K562 (cell line): ENCODE measurements around the gene MARCHF7. TPM values are rescaled to one million over a fixed set of nuclear protein-coding genes. Genes with fewer than 3 reads are reported as not detected.

ENCODE experiments used
- ATAC-seq: fragments of 200-7000 bp; cut with Tn5 transposase; 3 replicates; pipeline ENCODE4 v1.9.1; 2020; ENCODE audit warnings: moderate library complexity
- BruUV-seq: library from RNA; stranded (reverse); fragments of 400-500 nt; replicated peaks from 2 replicates; lab custom pipeline; 2021; lab: Mats Ljungman, UMichigan
- CTCF ChIA-PET: fragments of 300-600 bp; formaldehyde crosslinking; extraction: SDS; loops from one replicate; lab custom pipeline; 2021; ENCODE audit warnings: low intra/inter-chr PET ratio; lab: Yijun Ruan, JAX
- POLR2A ChIA-PET: fragments of 300-600, 350-650 bp; sonication (Branson Sonifier 250); formaldehyde crosslinking; extraction: SDS; loops from one replicate; lab custom pipeline; 2021; ENCODE audit warnings: antibody characterized with exemption, inconsistent platforms; lab: Yijun Ruan, JAX
- DNase-seq, 4 experiments: peaks; one replicate each; pipeline versions ENCODE4 v3.0.0 to v3.0.0-alpha.2; 2011 to 2018; ENCODE audit warnings: low spot score in 3 of 4, mixed read lengths in 3 of 4; ENCODE audit errors: extremely low read depth in 1 of 4
- FAIRE-seq: peaks from 2 replicates; lab custom pipeline; 2011; peaks lifted over from hg19 to GRCh38; lab: Jason Lieb, UNC
- H2AFZ ChIP-seq: 2 replicates; pipeline ENCODE4 v1.6.0; 2011; ENCODE audit warnings: low read depth, low read length, control low read depth, inconsistent platforms
- H3K27ac ChIP-seq: fragments of 200-600 bp; 3 replicates; pipeline ENCODE4 v1.8.0; 2011; ENCODE audit warnings: low read depth, mild to moderate bottlenecking, control low read depth, inconsistent platforms, low read length, moderate library complexity, mixed read lengths; ENCODE audit errors: extremely low read depth
- H3K27me3 ChIP-seq, 2 experiments: fragments of 300-600 bp in 1 of 2; 2 replicates in 1 of 2; 3 replicates in 1 of 2; pipeline versions ENCODE4 v1.6.0 to v1.8.0; 2011; ENCODE audit warnings: inconsistent platforms in 2 of 2, low read length in 2 of 2, mild to moderate bottlenecking in 1 of 2, mixed read lengths in 1 of 2, moderate library complexity in 1 of 2; ENCODE audit not compliant: control insufficient read depth in 2 of 2, insufficient read depth in 2 of 2
- H3K36me3 ChIP-seq: fragments of 300-600 bp; 3 replicates; pipeline ENCODE4 v1.8.0; 2011; ENCODE audit warnings: mild to moderate bottlenecking, low read length, inconsistent platforms; ENCODE audit not compliant: control insufficient read depth, insufficient read depth
- H3K4me1 ChIP-seq, 2 experiments: fragments of 200-600 bp in 1 of 2; replicated peaks in 1 of 2; 2 replicates in 1 of 2; 3 replicates in 1 of 2; pipeline versions ENCODE4 v1.5.1 to v1.8.0; 2011; ENCODE audit warnings: inconsistent platforms in 2 of 2, low read length in 2 of 2, mild to moderate bottlenecking in 1 of 2, mixed read lengths in 1 of 2, moderate library complexity in 1 of 2; ENCODE audit not compliant: control insufficient read depth in 2 of 2, insufficient read depth in 2 of 2
- H3K4me2 ChIP-seq: 2 replicates; pipeline ENCODE4 v1.6.1; 2011; ENCODE audit warnings: low read length, control low read depth, inconsistent platforms, mixed read lengths; ENCODE audit not compliant: insufficient read depth
- H3K4me3 ChIP-seq: fragments of 200-600 bp; sonication (generic), shearing (Covaris generic); 2 replicates; pipeline ENCODE4 v1.5.1; 2016; ENCODE audit warnings: control low read depth, inconsistent platforms
- H3K79me2 ChIP-seq: fragments of 200-600 bp; 3 replicates; pipeline ENCODE4 v1.8.0; 2011; ENCODE audit warnings: low read length, inconsistent platforms; ENCODE audit not compliant: control insufficient read depth, insufficient read depth
- H3K9ac ChIP-seq, 2 experiments: 2 replicates each; pipeline versions ENCODE4 v1.6.0 to v1.6.1; 2011; ENCODE audit warnings: low read depth in 2 of 2, low read length in 2 of 2, control low read depth in 1 of 2, inconsistent platforms in 1 of 2, mild to moderate bottlenecking in 1 of 2, mixed read lengths in 1 of 2; ENCODE audit not compliant: insufficient read depth in 1 of 2
- H3K9me1 ChIP-seq: one replicate; pipeline ENCODE4 v1.6.0; 2011; ENCODE audit warnings: inconsistent platforms, mild to moderate bottlenecking, low read length, moderate library complexity; ENCODE audit not compliant: control insufficient read depth, insufficient read depth
- H3K9me3 ChIP-seq: replicated peaks from 2 replicates; pipeline ENCODE4 v1.5.1; 2011; ENCODE audit warnings: low read depth, low read length, inconsistent platforms; ENCODE audit not compliant: control insufficient read depth, insufficient read depth
- H4K20me1 ChIP-seq: replicated peaks from 2 replicates; pipeline ENCODE4 v1.6.1; 2011; ENCODE audit warnings: low read length, inconsistent platforms, mixed read lengths; ENCODE audit not compliant: control insufficient read depth, insufficient read depth
- EP300 ChIP-seq: IDR thresholded peaks from 2 replicates; pipeline ENCODE4 v1.6.1; 2012; ENCODE audit warnings: low read length, improper control_type of control experiment
- EP400 ChIP-seq: fragments of 450-650 bp; IDR thresholded peaks from 2 replicates; pipeline ENCODE4 v1.6.1; 2017; ENCODE audit warnings: antibody characterized with exemption, mild to moderate bottlenecking, moderate library complexity
- FOXK1 ChIP-seq: sonication (generic); formaldehyde crosslinking; IDR thresholded peaks from 2 replicates; pipeline ENCODE4 v1.8.0; 2022; ENCODE audit warnings: missing genetic modification reagents, mild to moderate bottlenecking, borderline replicate concordance
- HNRNPK ChIP-seq: fragments of 200-400 bp; formaldehyde crosslinking; IDR thresholded peaks from one replicate; pipeline ENCODE4 v1.6.1; 2018; ENCODE audit warnings: mild to moderate bottlenecking, low read depth, low read length; ENCODE audit not compliant: poor library complexity, severe bottlenecking
- IRF1 ChIP-seq: sonication (generic); formaldehyde crosslinking; IDR thresholded peaks from 2 replicates; pipeline ENCODE4 v1.8.0; 2022; ENCODE audit warnings: missing genetic modification reagents, mild to moderate bottlenecking, borderline replicate concordance
- NFE2 ChIP-seq: IDR thresholded peaks from 2 replicates; pipeline ENCODE4 v1.6.1; 2014; ENCODE audit warnings: antibody characterized with exemption, low read depth
- POLR2A ChIP-seq: fragments of 450-650 bp; conservative IDR thresholded peaks from 2 replicates; pipeline ENCODE4 v1.6.1; 2016
- PPARD ChIP-seq: fragments of 250-450 bp; sonication (Bioruptor Pico); IDR thresholded peaks from 2 replicates; pipeline ENCODE4 v1.8.0; 2022; ENCODE audit warnings: inconsistent platforms, mild to moderate bottlenecking, moderate library complexity
- RFX1 ChIP-seq: fragments of 450-650 bp; IDR thresholded peaks from 2 replicates; pipeline ENCODE4 v1.6.1; 2016; ENCODE audit warnings: mild to moderate bottlenecking, moderate library complexity
- STAT5B ChIP-seq: fragments of 250-450 bp; sonication (Bioruptor Pico); IDR thresholded peaks from 2 replicates; pipeline ENCODE4 v1.8.0; 2021; ENCODE audit warnings: mild to moderate bottlenecking, inconsistent platforms
- ZBTB17 ChIP-seq: fragments of 450-650 bp; formaldehyde crosslinking; IDR thresholded peaks from 2 replicates; pipeline ENCODE4 v1.4.0; 2020; ENCODE audit warnings: mild to moderate bottlenecking
- ZNF121 ChIP-seq: sonication (generic); formaldehyde crosslinking; conservative IDR thresholded peaks from 2 replicates; pipeline ENCODE4 v1.8.0; 2022; ENCODE audit warnings: missing genetic modification reagents
- ZNF57 ChIP-seq: fragments of 450-650 bp; formaldehyde crosslinking; IDR thresholded peaks from 2 replicates; pipeline ENCODE4 v1.4.0; 2020; ENCODE audit warnings: mild to moderate bottlenecking, moderate library complexity
- ZNF75A ChIP-seq: fragments of 450-650 bp; formaldehyde crosslinking; IDR thresholded peaks from 2 replicates; pipeline ENCODE4 v1.4.0; 2020; ENCODE audit warnings: mild to moderate bottlenecking
- WGBS: fragments of 100-300 bp; shearing (Covaris generic); methylation state at CpG from one replicate; pipeline ENCODE4 v1.1.6; 2016; ENCODE audit warnings: low coverage, mixed read lengths; ENCODE audit not compliant: insufficient coverage; ENCODE audit errors: missing lambda C conversion rate; 5-methylcytosine and 5-hydroxymethylcytosine counted together
- in situ Hi-C: fragments of 300-500 bp; cut with MboI; formaldehyde crosslinking; loops from 4 replicates; pipeline ENCODE4 v1.15.0; 2018; ENCODE audit warnings: inconsistent platforms, mixed read lengths
- intact Hi-C: fragments of 100-400 bp; cut with micrococcal nuclease; formaldehyde crosslinking; loops from 2 replicates; pipeline ENCODE4 v1.14.2; 2022
- polyA plus RNA-seq, 8 experiments: library from polyadenylated mRNA; depleted of rRNA in 4 of 8; stranded (reverse) in 5 of 8; unstranded in 3 of 8; fragments of >200 nt; fragmentation: Nextera tagmentation in 2 of 8; fragmentation: Illumina TruSeq in 1 of 8; extraction: Ambion mirVana in 2 of 8; extraction: Trizol in 1 of 8; gene quantifications; 2 replicates each; pipeline versions ENCODE4 v1.2.1 to v1.2.3, GENCODE V29; 2011 to 2014; ENCODE audit warnings: inconsistent platforms in 1 of 8, missing spikeins in 1 of 8
- total RNA-seq, 7 experiments: library from RNA; depleted of rRNA in 6 of 7; stranded (reverse); fragments of >200 nt in 6 of 7; fragmentation: Illumina TruSeq in 2 of 7; extraction: Trizol in 2 of 7; gene quantifications; 2 replicates each; pipeline versions ENCODE4 v1.2.1 to v1.2.3, GENCODE V29; 2011 to 2021; ENCODE audit warnings: low replicate concordance in 1 of 7

MARCHF7 gene
- total and polyA plus RNA-seq, 9 of the 15 experiments (the other 6 are each of a cell fraction or from before 2014, with no cell fraction given): 58.2 to 137 (median 86.7) TPM

- WGBS: 0% methylated on average over 1 of the region's 1 CpG
- intact Hi-C loops: no loop called here
- FAIRE-seq: no peak
Observed at GRCh38 chr2:159683817-159684216, 28.5 kb upstream of the MARCHF7 start.

DNA sequence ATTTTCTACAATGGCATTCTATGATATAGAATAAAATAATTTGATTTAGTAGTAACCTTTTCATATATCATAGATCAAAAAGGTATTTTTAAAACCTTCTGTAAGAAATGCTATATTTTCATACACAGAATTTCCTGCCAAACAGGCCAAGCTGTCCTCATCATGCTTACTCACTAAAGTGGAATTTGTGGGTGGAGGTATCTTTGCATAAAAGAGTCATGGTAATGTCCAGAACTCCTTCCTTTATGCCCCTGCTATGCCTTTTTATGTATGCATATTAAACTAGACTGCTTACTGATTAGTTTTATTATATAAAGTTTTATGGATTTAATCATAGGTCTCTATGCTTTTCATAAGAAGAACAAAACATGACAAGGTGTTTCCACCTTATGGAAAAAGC, 27.5 kb upstream of the MARCHF7 start:
- no TSS peak for BruUV-seq
- H3K27ac ChIP-seq: no peak overlapping the region
- FAIRE-seq (no peak), DNase-seq (no peak), ATAC-seq (no peak)
- no peaks in the 10 kb centered on the region for H3K27me3 ChIP-seq
- intact Hi-C loops (no loop called here), in situ Hi-C loops (no loop called here)
- no peaks in the 10 kb centered on the region for H3K36me3 ChIP-seq
- no peaks in the 10 kb centered on the region for H4K20me1 ChIP-seq
- POLR2A ChIA-PET: interaction anchor here (0.5 to 1.3 kb wide), 3 partner anchors 11 to 619 kb away, joined by 3 read pairs; no protein-coding TSS in a partner anchor
- no peaks in the 10 kb centered on the region for H3K79me2 ChIP-seq
- H3K9ac ChIP-seq: no peak overlapping the region
- H3K9me1 ChIP-seq: no peaks in the 10 kb centered on the region
- CTCF ChIA-PET: no interaction called here
- H3K9me3 ChIP-seq: no peaks in the 10 kb centered on the region
- no peaks in the 10 kb centered on the region for H3K4me1 ChIP-seq
- no peak overlapping the region for H3K4me3 ChIP-seq
- H2AFZ ChIP-seq: no peak overlapping the region
- H3K4me2 ChIP-seq: no peak overlapping the region
- TF ChIP-seq RFX1 (no peak), ZNF75A (CRISPR knock-in tag) (no peak), ZBTB17 (CRISPR knock-in tag) (no peak), STAT5B (CRISPR knock-in tag) (no peak), NFE2 (no peak), EP300 (no peak), ZNF57 (CRISPR knock-in tag) (no peak)

More at GRCh38 chr2:159683817-159684216, 28.5 kb upstream of the MARCHF7 start:
- TF ChIP-seq PPARD (CRISPR knock-in tag) (no peak), ZNF121 (CRISPR knock-in tag) (no peak), FOXK1 (no peak), POLR2A (no peak), IRF1 (no peak), EP400 (no peak), HNRNPK (no peak)
- Histone ChIP-seq H3K36me3 (no peaks in the 10 kb centered on the region), H3K27me3 (no peaks in the 10 kb centered on the region), H3K4me1 (no peaks in the 10 kb centered on the region), H3K4me3 (no peak overlapping the region), H2AFZ (no peak overlapping the region), H3K4me2 (no peak overlapping the region), H3K9ac (no peak overlapping the region), H3K27ac (no peak overlapping the region), H3K9me3 (no peaks in the 10 kb centered on the region), H3K9me1 (no peaks in the 10 kb centered on the region), H3K79me2 (no peaks in the 10 kb centered on the region), H4K20me1 (no peaks in the 10 kb centered on the region)
- ChIA-PET CTCF (no interaction called here), POLR2A (interaction anchor here (0.8 to 1.3 kb wide), 2 partner anchors 12 to 28 kb away, joined by 3 to 4 read pairs; partner anchors contain the start of gene MARCHF7)
- BruUV-seq: no TSS peak
- DNase-seq: no peak
- no peak for ATAC-seq
- in situ Hi-C loops: no loop called here
